K562 (cell line): ENCODE results near the gene LOXHD1. TPM values are rescaled to one million over a fixed set of nuclear protein-coding genes. Genes with fewer than 3 reads are reported as not detected.

ENCODE experiments used
- ATAC-seq: fragments of 200-7000 bp; cut with Tn5 transposase; 3 replicates; pipeline ENCODE4 v1.9.1; 2020; ENCODE audit warnings: moderate library complexity
- BruUV-seq: library from RNA; stranded (reverse); fragments of 400-500 nt; replicated peaks from 2 replicates; lab custom pipeline; 2021; lab: Mats Ljungman, UMichigan
- CTCF ChIA-PET: fragments of 300-600 bp; formaldehyde crosslinking; extraction: SDS; loops from one replicate; lab custom pipeline; 2021; ENCODE audit warnings: low intra/inter-chr PET ratio; lab: Yijun Ruan, JAX
- POLR2A ChIA-PET: fragments of 300-600, 350-650 bp; sonication (Branson Sonifier 250); formaldehyde crosslinking; extraction: SDS; loops from one replicate; lab custom pipeline; 2021; ENCODE audit warnings: antibody characterized with exemption, inconsistent platforms; lab: Yijun Ruan, JAX
- DNase-seq, 4 experiments: peaks; one replicate each; pipeline versions ENCODE4 v3.0.0 to v3.0.0-alpha.2; 2011 to 2018; ENCODE audit warnings: low spot score in 3 of 4, mixed read lengths in 3 of 4; ENCODE audit errors: extremely low read depth in 1 of 4
- FAIRE-seq: peaks from 2 replicates; lab custom pipeline; 2011; peaks lifted over from hg19 to GRCh38; lab: Jason Lieb, UNC
- H2AFZ ChIP-seq: 2 replicates; pipeline ENCODE4 v1.6.0; 2011; ENCODE audit warnings: low read depth, low read length, control low read depth, inconsistent platforms
- H3K27ac ChIP-seq: fragments of 200-600 bp; 3 replicates; pipeline ENCODE4 v1.8.0; 2011; ENCODE audit warnings: low read depth, mild to moderate bottlenecking, control low read depth, inconsistent platforms, low read length, moderate library complexity, mixed read lengths; ENCODE audit errors: extremely low read depth
- H3K27me3 ChIP-seq, 2 experiments: fragments of 300-600 bp in 1 of 2; 2 replicates in 1 of 2; 3 replicates in 1 of 2; pipeline versions ENCODE4 v1.6.0 to v1.8.0; 2011; ENCODE audit warnings: inconsistent platforms in 2 of 2, low read length in 2 of 2, mild to moderate bottlenecking in 1 of 2, mixed read lengths in 1 of 2, moderate library complexity in 1 of 2; ENCODE audit not compliant: control insufficient read depth in 2 of 2, insufficient read depth in 2 of 2
- H3K36me3 ChIP-seq: fragments of 300-600 bp; 3 replicates; pipeline ENCODE4 v1.8.0; 2011; ENCODE audit warnings: mild to moderate bottlenecking, low read length, inconsistent platforms; ENCODE audit not compliant: control insufficient read depth, insufficient read depth
- H3K4me1 ChIP-seq, 2 experiments: fragments of 200-600 bp in 1 of 2; replicated peaks in 1 of 2; 2 replicates in 1 of 2; 3 replicates in 1 of 2; pipeline versions ENCODE4 v1.5.1 to v1.8.0; 2011; ENCODE audit warnings: inconsistent platforms in 2 of 2, low read length in 2 of 2, mild to moderate bottlenecking in 1 of 2, mixed read lengths in 1 of 2, moderate library complexity in 1 of 2; ENCODE audit not compliant: control insufficient read depth in 2 of 2, insufficient read depth in 2 of 2
- H3K4me2 ChIP-seq: 2 replicates; pipeline ENCODE4 v1.6.1; 2011; ENCODE audit warnings: low read length, control low read depth, inconsistent platforms, mixed read lengths; ENCODE audit not compliant: insufficient read depth
- H3K4me3 ChIP-seq: fragments of 200-600 bp; sonication (generic), shearing (Covaris generic); 2 replicates; pipeline ENCODE4 v1.5.1; 2016; ENCODE audit warnings: control low read depth, inconsistent platforms
- H3K79me2 ChIP-seq: fragments of 200-600 bp; 3 replicates; pipeline ENCODE4 v1.8.0; 2011; ENCODE audit warnings: low read length, inconsistent platforms; ENCODE audit not compliant: control insufficient read depth, insufficient read depth
- H3K9ac ChIP-seq, 2 experiments: 2 replicates each; pipeline versions ENCODE4 v1.6.0 to v1.6.1; 2011; ENCODE audit warnings: low read depth in 2 of 2, low read length in 2 of 2, control low read depth in 1 of 2, inconsistent platforms in 1 of 2, mild to moderate bottlenecking in 1 of 2, mixed read lengths in 1 of 2; ENCODE audit not compliant: insufficient read depth in 1 of 2
- H3K9me1 ChIP-seq: one replicate; pipeline ENCODE4 v1.6.0; 2011; ENCODE audit warnings: inconsistent platforms, mild to moderate bottlenecking, low read length, moderate library complexity; ENCODE audit not compliant: control insufficient read depth, insufficient read depth
- H3K9me3 ChIP-seq: replicated peaks from 2 replicates; pipeline ENCODE4 v1.5.1; 2011; ENCODE audit warnings: low read depth, low read length, inconsistent platforms; ENCODE audit not compliant: control insufficient read depth, insufficient read depth
- H4K20me1 ChIP-seq: replicated peaks from 2 replicates; pipeline ENCODE4 v1.6.1; 2011; ENCODE audit warnings: low read length, inconsistent platforms, mixed read lengths; ENCODE audit not compliant: control insufficient read depth, insufficient read depth
- FUS ChIP-seq: fragments of 200-400 bp; formaldehyde crosslinking; optimal IDR thresholded peaks from 2 replicates; pipeline ENCODE3; 2017; ENCODE audit warnings: low read depth, low read length
- GABPB2 ChIP-seq: fragments of 250-450 bp; sonication (Bioruptor Pico); conservative IDR thresholded peaks from 2 replicates; pipeline ENCODE4 v1.5.1; 2021; ENCODE audit warnings: mild to moderate bottlenecking
- HMGN3 ChIP-seq: IDR thresholded peaks from 2 replicates; pipeline ENCODE4 v1.6.1; 2011; ENCODE audit warnings: borderline replicate concordance, low read depth, mild to moderate bottlenecking, mixed read lengths, low read length; ENCODE audit not compliant: insufficient read length; ENCODE audit errors: extremely low read depth
- NCOR1 ChIP-seq: fragments of 450-650 bp; IDR thresholded peaks from 2 replicates; pipeline ENCODE4 v1.6.1; 2016; ENCODE audit warnings: mild to moderate bottlenecking, moderate library complexity
- NFE2L1 ChIP-seq: fragments of 450-650 bp; IDR thresholded peaks from 2 replicates; pipeline ENCODE4 v1.6.1; 2016; ENCODE audit warnings: missing genetic modification characterization, low read depth, mild to moderate bottlenecking, missing compliant biosample characterization, moderate library complexity, borderline replicate concordance
- PHF20 ChIP-seq: fragments of 450-650 bp; IDR thresholded peaks from 2 replicates; pipeline ENCODE4 v1.6.1; 2018; ENCODE audit not compliant: partially characterized antibody
- ZNF77 ChIP-seq: fragments of 250-450 bp; sonication (Bioruptor Pico); IDR thresholded peaks from 2 replicates; pipeline ENCODE4 v1.5.0; 2020
- ZNF785 ChIP-seq: fragments of 250-450 bp; sonication (Bioruptor Pico); IDR thresholded peaks from 2 replicates; pipeline ENCODE4 v1.4.0; 2020; ENCODE audit warnings: mild to moderate bottlenecking
- WGBS: fragments of 100-300 bp; shearing (Covaris generic); methylation state at CpG from one replicate; pipeline ENCODE4 v1.1.6; 2016; ENCODE audit warnings: low coverage, mixed read lengths; ENCODE audit not compliant: insufficient coverage; ENCODE audit errors: missing lambda C conversion rate; 5-methylcytosine and 5-hydroxymethylcytosine counted together
- in situ Hi-C: fragments of 300-500 bp; cut with MboI; formaldehyde crosslinking; loops from 4 replicates; pipeline ENCODE4 v1.15.0; 2018; ENCODE audit warnings: inconsistent platforms, mixed read lengths
- intact Hi-C: fragments of 100-400 bp; cut with micrococcal nuclease; formaldehyde crosslinking; loops from 2 replicates; pipeline ENCODE4 v1.14.2; 2022
- polyA plus RNA-seq, 8 experiments: library from polyadenylated mRNA; depleted of rRNA in 4 of 8; stranded (reverse) in 5 of 8; unstranded in 3 of 8; fragments of >200 nt; fragmentation: Nextera tagmentation in 2 of 8; fragmentation: Illumina TruSeq in 1 of 8; extraction: Ambion mirVana in 2 of 8; extraction: Trizol in 1 of 8; gene quantifications; 2 replicates each; pipeline versions ENCODE4 v1.2.1 to v1.2.3, GENCODE V29; 2011 to 2014; ENCODE audit warnings: inconsistent platforms in 1 of 8, missing spikeins in 1 of 8
- total RNA-seq, 7 experiments: library from RNA; depleted of rRNA in 6 of 7; stranded (reverse); fragments of >200 nt in 6 of 7; fragmentation: Illumina TruSeq in 2 of 7; extraction: Trizol in 2 of 7; gene quantifications; 2 replicates each; pipeline versions ENCODE4 v1.2.1 to v1.2.3, GENCODE V29; 2011 to 2021; ENCODE audit warnings: low replicate concordance in 1 of 7
- TF ChIP-seq, protein P1 (sequence below): sonication (generic); formaldehyde crosslinking; IDR thresholded peaks from 2 replicates; pipeline ENCODE4 v1.8.1; 2023; ENCODE audit warnings: mild to moderate bottlenecking, missing genetic modification reagents
- TF ChIP-seq, protein P2 (sequence below): fragments of 450-650 bp; IDR thresholded peaks from 2 replicates; pipeline ENCODE4 v1.7.0; 2016; ENCODE audit warnings: borderline replicate concordance
- TF ChIP-seq, protein P3 (sequence below): sonication (generic); formaldehyde crosslinking; IDR thresholded peaks from 2 replicates; pipeline ENCODE4 v1.8.0; 2022; ENCODE audit warnings: mild to moderate bottlenecking, low read depth, missing genetic modification reagents
- TF ChIP-seq, protein P4 (sequence below): sonication (generic); formaldehyde crosslinking; IDR thresholded peaks from 2 replicates; pipeline ENCODE4 v1.8.0; 2022; ENCODE audit warnings: missing genetic modification reagents, mild to moderate bottlenecking, moderate library complexity, borderline replicate concordance
- TF ChIP-seq, protein P5 (sequence below): sonication (generic); formaldehyde crosslinking; IDR thresholded peaks from 2 replicates; pipeline ENCODE4 v1.8.1; 2022; ENCODE audit warnings: missing genetic modification reagents

Gene LOXHD1
- total and polyA plus RNA-seq, 9 of the 15 experiments (the other 6 are each of a cell fraction or from before 2014, with no cell fraction given) = not detected

DNA sequence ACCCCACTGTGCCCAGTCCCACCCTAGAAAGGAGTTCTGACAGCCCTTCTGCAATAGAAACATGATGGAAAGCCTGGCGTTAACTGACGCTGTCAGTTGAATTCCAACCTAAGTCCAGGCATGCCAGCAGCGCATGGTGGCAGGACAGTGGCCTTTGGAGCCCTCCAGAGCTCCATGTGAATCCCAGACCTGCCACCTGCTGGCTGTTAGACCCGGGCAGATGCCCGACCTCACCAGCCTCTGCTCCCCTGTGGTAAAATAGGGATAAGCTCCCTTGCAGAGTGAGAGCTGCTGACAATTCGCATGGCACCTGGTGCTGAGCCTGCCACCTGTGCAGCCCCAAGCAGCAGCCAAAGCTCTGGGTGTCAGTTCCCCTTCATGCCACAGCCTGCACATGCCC is 138.6 kb downstream of the LOXHD1 start:
- Histone ChIP-seq H3K4me2 (no peak overlapping the region), H3K27ac (no peak overlapping the region), H3K36me3 (no peaks in the 10 kb centered on the region), H3K4me3 (no peak overlapping the region), H3K9me3 (no peaks in the 10 kb centered on the region), H3K27me3 (no peaks in the 10 kb centered on the region; a peak in 1 of 5 replicates), H3K4me1 (no peaks in the 10 kb centered on the region), H4K20me1 (no peaks in the 10 kb centered on the region), H3K9ac (no peak overlapping the region), H3K9me1 (no peaks in the 10 kb centered on the region), H2AFZ (no peak overlapping the region), H3K79me2 (no peaks in the 10 kb centered on the region)
- in situ Hi-C loops (no loop called here), intact Hi-C loops (no loop called here)
- FAIRE-seq = no peak
- TF ChIP-seq GABPB2 (CRISPR knock-in tag) (no peak), NFE2L1 (tag) (no peak), FUS (no peak), NCOR1 (no peak), PHF20 (no peak), HMGN3 (no peak), ZNF77 (CRISPR knock-in tag) (no peak), ZNF785 (CRISPR knock-in tag) (no peak)
- TF ChIP-seq, protein P1, sequence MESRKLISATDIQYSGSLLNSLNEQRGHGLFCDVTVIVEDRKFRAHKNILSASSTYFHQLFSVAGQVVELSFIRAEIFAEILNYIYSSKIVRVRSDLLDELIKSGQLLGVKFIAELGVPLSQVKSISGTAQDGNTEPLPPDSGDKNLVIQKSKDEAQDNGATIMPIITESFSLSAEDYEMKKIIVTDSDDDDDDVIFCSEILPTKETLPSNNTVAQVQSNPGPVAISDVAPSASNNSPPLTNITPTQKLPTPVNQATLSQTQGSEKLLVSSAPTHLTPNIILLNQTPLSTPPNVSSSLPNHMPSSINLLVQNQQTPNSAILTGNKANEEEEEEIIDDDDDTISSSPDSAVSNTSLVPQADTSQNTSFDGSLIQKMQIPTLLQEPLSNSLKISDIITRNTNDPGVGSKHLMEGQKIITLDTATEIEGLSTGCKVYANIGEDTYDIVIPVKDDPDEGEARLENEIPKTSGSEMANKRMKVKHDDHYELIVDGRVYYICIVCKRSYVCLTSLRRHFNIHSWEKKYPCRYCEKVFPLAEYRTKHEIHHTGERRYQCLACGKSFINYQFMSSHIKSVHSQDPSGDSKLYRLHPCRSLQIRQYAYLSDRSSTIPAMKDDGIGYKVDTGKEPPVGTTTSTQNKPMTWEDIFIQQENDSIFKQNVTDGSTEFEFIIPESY (CRISPR knock-in tag) = no peak
- TF ChIP-seq, protein P2, sequence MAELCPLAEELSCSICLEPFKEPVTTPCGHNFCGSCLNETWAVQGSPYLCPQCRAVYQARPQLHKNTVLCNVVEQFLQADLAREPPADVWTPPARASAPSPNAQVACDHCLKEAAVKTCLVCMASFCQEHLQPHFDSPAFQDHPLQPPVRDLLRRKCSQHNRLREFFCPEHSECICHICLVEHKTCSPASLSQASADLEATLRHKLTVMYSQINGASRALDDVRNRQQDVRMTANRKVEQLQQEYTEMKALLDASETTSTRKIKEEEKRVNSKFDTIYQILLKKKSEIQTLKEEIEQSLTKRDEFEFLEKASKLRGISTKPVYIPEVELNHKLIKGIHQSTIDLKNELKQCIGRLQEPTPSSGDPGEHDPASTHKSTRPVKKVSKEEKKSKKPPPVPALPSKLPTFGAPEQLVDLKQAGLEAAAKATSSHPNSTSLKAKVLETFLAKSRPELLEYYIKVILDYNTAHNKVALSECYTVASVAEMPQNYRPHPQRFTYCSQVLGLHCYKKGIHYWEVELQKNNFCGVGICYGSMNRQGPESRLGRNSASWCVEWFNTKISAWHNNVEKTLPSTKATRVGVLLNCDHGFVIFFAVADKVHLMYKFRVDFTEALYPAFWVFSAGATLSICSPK = no peak
- TF ChIP-seq, protein P3, sequence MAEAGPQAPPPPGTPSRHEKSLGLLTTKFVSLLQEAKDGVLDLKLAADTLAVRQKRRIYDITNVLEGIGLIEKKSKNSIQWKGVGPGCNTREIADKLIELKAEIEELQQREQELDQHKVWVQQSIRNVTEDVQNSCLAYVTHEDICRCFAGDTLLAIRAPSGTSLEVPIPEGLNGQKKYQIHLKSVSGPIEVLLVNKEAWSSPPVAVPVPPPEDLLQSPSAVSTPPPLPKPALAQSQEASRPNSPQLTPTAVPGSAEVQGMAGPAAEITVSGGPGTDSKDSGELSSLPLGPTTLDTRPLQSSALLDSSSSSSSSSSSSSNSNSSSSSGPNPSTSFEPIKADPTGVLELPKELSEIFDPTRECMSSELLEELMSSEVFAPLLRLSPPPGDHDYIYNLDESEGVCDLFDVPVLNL = no peak
- TF ChIP-seq, protein P4, sequence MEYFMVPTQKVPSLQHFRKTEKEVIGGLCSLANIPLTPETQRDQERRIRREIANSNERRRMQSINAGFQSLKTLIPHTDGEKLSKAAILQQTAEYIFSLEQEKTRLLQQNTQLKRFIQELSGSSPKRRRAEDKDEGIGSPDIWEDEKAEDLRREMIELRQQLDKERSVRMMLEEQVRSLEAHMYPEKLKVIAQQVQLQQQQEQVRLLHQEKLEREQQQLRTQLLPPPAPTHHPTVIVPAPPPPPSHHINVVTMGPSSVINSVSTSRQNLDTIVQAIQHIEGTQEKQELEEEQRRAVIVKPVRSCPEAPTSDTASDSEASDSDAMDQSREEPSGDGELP (CRISPR knock-in tag) = no peak
- TF ChIP-seq, protein P5, sequence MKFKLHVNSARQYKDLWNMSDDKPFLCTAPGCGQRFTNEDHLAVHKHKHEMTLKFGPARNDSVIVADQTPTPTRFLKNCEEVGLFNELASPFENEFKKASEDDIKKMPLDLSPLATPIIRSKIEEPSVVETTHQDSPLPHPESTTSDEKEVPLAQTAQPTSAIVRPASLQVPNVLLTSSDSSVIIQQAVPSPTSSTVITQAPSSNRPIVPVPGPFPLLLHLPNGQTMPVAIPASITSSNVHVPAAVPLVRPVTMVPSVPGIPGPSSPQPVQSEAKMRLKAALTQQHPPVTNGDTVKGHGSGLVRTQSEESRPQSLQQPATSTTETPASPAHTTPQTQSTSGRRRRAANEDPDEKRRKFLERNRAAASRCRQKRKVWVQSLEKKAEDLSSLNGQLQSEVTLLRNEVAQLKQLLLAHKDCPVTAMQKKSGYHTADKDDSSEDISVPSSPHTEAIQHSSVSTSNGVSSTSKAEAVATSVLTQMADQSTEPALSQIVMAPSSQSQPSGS = no peak
- BruUV-seq = no TSS peak
- ATAC-seq = no peak
- ChIA-PET CTCF (no interaction called here), POLR2A (no interaction called here)
- no peak for DNase-seq
- WGBS = 0% methylated on average over 5 of the region's 6 CpGs
